ENCODE results near the gene SECISBP2.

- TF ChIP-seq CTCF (IDR thresholded peaks at IDR 0.05) (no peak), POLR2A (IDR thresholded peaks at IDR 0.05) (no peak)
These were observed 52.3 kb downstream of the SECISBP2 start for GRCh38 chr9:89370593-89370992.
